Keratinocyte (primary cell): ENCODE results near the gene PLCD1.

Source experiments
- EZH2 ChIP-seq: IDR thresholded peaks from one replicate; pipeline ENCODE4 v1.6.1; 2012; ENCODE audit warnings: inconsistent platforms, mild to moderate bottlenecking, low read length, moderate library complexity
- TF ChIP-seq, protein P1 (sequence below), 3 experiments: IDR thresholded peaks in 1 of 3; conservative IDR thresholded peaks in 1 of 3; optimal IDR thresholded peaks in 1 of 3; 2 replicates in 2 of 3; 3 replicates in 1 of 3; pipeline versions ENCODE3 to v1.5.1; 2011; ENCODE audit warnings: low read length in 3 of 3, mild to moderate bottlenecking in 3 of 3, moderate library complexity in 2 of 3, control low read depth in 1 of 3, inconsistent platforms in 1 of 3; ENCODE audit not compliant: insufficient read depth in 2 of 3; ENCODE audit errors: extremely low read depth in 1 of 3

DNA sequence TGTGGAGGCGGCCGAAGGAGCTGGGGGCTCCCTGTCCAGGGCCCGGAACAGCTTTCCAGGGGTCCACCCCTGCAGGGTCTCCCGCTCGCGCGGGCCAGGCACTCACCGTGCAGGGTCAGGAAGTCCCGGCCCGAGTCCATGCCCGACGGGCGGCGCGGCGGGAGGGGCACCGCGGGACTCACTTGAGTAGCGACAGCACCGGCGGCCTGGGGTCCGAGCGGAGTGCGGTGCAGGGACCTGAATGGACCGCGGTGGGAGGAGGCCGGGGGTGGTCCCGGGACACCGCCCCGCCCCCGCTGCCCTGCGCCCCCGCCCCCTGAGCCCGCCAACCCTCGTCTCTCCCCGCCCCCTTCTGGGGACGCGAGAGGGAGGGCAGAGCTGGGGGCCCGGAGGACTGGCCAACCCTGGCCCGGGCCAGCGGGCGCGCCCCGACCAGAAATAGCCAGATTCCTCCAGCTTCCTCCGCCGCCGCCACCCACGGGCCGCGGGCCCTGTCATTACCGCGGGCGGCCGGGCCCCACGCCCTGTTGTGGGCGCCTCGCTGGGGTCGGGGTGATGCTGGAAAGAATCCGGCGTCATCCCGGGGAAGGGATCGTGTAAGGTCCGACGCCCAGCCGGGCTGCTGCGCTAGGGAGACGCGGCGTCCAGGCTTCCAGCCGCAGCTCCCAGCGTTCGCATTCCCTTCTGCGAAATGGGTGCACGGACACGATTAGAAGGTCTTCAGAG is at the start of gene PLCD1:
- TF ChIP-seq, protein P1, sequence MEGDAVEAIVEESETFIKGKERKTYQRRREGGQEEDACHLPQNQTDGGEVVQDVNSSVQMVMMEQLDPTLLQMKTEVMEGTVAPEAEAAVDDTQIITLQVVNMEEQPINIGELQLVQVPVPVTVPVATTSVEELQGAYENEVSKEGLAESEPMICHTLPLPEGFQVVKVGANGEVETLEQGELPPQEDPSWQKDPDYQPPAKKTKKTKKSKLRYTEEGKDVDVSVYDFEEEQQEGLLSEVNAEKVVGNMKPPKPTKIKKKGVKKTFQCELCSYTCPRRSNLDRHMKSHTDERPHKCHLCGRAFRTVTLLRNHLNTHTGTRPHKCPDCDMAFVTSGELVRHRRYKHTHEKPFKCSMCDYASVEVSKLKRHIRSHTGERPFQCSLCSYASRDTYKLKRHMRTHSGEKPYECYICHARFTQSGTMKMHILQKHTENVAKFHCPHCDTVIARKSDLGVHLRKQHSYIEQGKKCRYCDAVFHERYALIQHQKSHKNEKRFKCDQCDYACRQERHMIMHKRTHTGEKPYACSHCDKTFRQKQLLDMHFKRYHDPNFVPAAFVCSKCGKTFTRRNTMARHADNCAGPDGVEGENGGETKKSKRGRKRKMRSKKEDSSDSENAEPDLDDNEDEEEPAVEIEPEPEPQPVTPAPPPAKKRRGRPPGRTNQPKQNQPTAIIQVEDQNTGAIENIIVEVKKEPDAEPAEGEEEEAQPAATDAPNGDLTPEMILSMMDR (optimal IDR thresholded peaks at IDR 0.05 in 1 of 3, IDR thresholded peaks at IDR 0.05 in 1 of 3, conservative IDR thresholded peaks at IDR 0.05 in 1 of 3; ENCODE audit: extremely low read depth in 1 of 3, insufficient read depth in 2 of 3, low read length in 3 of 3): no peak
- no peak for TF ChIP-seq EZH2
